CD4-positive, alpha-beta T cell (primary cell): ENCODE data around the gene CAPS. TPM values are rescaled to one million over a fixed set of nuclear protein-coding genes. Genes with fewer than 3 reads are reported as not detected.

Experiments
- ATAC-seq: fragments of 200-7000 bp; cut with Tn5 transposase; one replicate; pipeline ENCODE4 v1.10.0; 2022; ENCODE audit warnings: mild to moderate bottlenecking; ENCODE audit not compliant: poor library complexity
- CTCF ChIA-PET: fragments of 350-600 bp; sonication (Branson Sonifier 250); formaldehyde crosslinking; loops from one replicate; lab custom pipeline; 2021; ENCODE audit warnings: antibody characterized with exemption, inconsistent platforms; lab: Charles Lee
- POLR2A ChIA-PET: fragments of 350-600 bp; sonication (Branson Sonifier 250); formaldehyde crosslinking; loops from one replicate; lab custom pipeline; 2021; ENCODE audit warnings: antibody characterized with exemption, inconsistent platforms; lab: Charles Lee
- DNase-seq, 14 experiments: peaks; one replicate each; pipeline ENCODE4 v3.0.0-alpha.2; 2013 to 2020; ENCODE audit warnings: mixed read lengths in 2 of 14
- H3K27ac ChIP-seq, 2 donors: one replicate each; pipeline versions ENCODE4 v1.5.1 to v1.7.0; 2013; ENCODE audit warnings: low read length in 2 of 2, low read depth in 1 of 2, mild to moderate bottlenecking in 1 of 2
- H3K27me3 ChIP-seq, 2 experiments: 1 replicate in 1 of 2; 2 replicates in 1 of 2; pipeline versions ENCODE4 v1.6.1 to v1.7.0; 2013; ENCODE audit warnings: low read length in 2 of 2, control low read depth in 1 of 2, mild to moderate bottlenecking in 1 of 2, moderate library complexity in 1 of 2; ENCODE audit not compliant: insufficient read depth in 2 of 2, control insufficient read depth in 1 of 2
- H3K36me3 ChIP-seq: one replicate; pipeline ENCODE4 v1.6.1; 2013; ENCODE audit warnings: low read length, control low read depth; ENCODE audit not compliant: insufficient read depth
- H3K4me1 ChIP-seq: one replicate; pipeline ENCODE4 v1.6.1; 2013; ENCODE audit warnings: low read length, control low read depth; ENCODE audit not compliant: insufficient read depth
- H3K4me3 ChIP-seq: one replicate; pipeline ENCODE4 v1.5.1; 2013; ENCODE audit warnings: mild to moderate bottlenecking, low read length, moderate library complexity
- H3K9me3 ChIP-seq, 2 experiments: 1 replicate in 1 of 2; 2 replicates in 1 of 2; pipeline versions ENCODE4 v1.6.1 to v1.7.0; 2013; ENCODE audit warnings: low read length in 2 of 2, mild to moderate bottlenecking in 2 of 2, control low read depth in 1 of 2, moderate library complexity in 1 of 2; ENCODE audit not compliant: control insufficient read depth in 1 of 2, insufficient read depth in 1 of 2
- H3K27ac Mint-ChIP-seq: one replicate; pipeline ENCODE4 v1.8.0; 2020; ENCODE audit warnings: mixed read lengths
- H3K27me3 Mint-ChIP-seq: one replicate; pipeline ENCODE4 v1.8.0; 2021; ENCODE audit warnings: mixed read lengths
- H3K36me3 Mint-ChIP-seq: one replicate; pipeline ENCODE4 v1.8.0; 2021; ENCODE audit warnings: low read depth, mixed read lengths
- H3K4me1 Mint-ChIP-seq: one replicate; pipeline ENCODE4 v1.8.0; 2021; ENCODE audit warnings: low read depth, mixed read lengths
- H3K4me3 Mint-ChIP-seq: one replicate; pipeline ENCODE4 v1.8.0; 2020; ENCODE audit warnings: mild to moderate bottlenecking, mixed read lengths
- H3K9me3 Mint-ChIP-seq: one replicate; pipeline ENCODE4 v1.8.0; 2020; ENCODE audit warnings: mixed read lengths
- intact Hi-C, 2 experiments: fragments of 100-400 bp; cut with DNase I in 1 of 2; cut with micrococcal nuclease in 1 of 2; formaldehyde crosslinking; loops; one replicate each; pipeline versions ENCODE4 v1.15.1 to v1.9.0; 2023 to 2025; cut with DNase I, micrococcal nuclease
- total RNA-seq, 174 experiments: library from RNA in 2 of 174; stranded (reverse) in 2 of 174; gene quantifications; one replicate each; pipeline ENCODE4 v1.2.3 and lab custom pipeline; 2021 to 2026
- TF ChIP-seq, protein P1 (sequence below): fragments of 200-600 bp; IDR thresholded peaks from one replicate; pipeline ENCODE4 v1.8.0; 2022; ENCODE audit warnings: antibody characterized with exemption, mild to moderate bottlenecking

CAPS gene
- total RNA-seq, 2 experiments from 2014 or later = 43.2 to 44.2 TPM

DNA sequence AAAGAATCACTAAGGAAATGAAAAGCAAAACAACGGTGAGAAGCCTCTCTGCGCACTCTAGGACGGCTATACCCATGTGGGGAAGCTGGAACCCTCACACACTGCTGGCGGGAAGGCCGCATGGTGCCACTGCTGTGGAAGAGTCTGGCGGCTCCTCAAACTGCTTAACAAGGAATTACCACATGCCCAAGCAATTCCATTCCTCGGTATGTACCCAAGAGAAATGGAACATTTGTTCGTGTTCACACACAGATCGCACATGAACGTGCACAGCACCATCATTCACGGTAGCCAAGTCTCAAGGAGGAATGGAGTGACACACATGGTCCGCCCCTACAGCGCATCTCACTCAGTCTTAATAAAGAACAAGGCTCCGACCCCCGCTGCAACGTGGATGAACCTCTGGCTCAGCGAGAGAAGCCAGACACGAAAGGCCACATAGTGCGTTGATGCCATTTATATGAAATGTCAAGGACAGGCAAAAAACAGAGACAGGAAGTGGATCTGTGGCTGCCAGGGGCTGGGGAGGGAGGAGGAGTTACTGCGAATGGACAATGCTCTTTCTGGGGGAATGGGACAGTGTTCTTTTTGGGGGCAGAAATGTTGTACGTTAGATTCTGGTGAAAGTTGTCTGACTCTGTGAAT is 7.6 kb downstream of the CAPS start:
- peaks cover 92% of the 10 kb centered on the region for H3K36me3 ChIP-seq
- H3K27ac Mint-ChIP-seq = no peak overlapping the region
- no peak overlapping the region for H3K4me3 Mint-ChIP-seq

DNA sequence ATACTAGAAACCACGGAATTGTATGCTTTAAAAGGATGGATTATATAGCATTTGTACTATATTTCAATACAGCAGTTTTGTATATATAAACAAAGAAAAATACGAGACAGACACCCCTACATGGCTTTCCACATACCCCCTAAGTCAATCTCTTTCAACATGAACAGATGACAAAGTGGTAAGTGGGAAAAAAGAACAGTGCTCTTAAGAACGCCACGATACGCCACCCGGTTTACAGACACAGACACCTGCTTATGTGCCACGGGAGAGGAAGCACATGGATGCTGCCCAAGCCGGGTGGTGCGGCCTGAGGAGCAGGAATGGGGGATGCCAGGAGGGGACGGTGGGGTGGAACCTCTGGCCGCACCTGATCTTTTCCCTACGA is 8.1 kb downstream of the CAPS start:
- TF ChIP-seq, protein P1, sequence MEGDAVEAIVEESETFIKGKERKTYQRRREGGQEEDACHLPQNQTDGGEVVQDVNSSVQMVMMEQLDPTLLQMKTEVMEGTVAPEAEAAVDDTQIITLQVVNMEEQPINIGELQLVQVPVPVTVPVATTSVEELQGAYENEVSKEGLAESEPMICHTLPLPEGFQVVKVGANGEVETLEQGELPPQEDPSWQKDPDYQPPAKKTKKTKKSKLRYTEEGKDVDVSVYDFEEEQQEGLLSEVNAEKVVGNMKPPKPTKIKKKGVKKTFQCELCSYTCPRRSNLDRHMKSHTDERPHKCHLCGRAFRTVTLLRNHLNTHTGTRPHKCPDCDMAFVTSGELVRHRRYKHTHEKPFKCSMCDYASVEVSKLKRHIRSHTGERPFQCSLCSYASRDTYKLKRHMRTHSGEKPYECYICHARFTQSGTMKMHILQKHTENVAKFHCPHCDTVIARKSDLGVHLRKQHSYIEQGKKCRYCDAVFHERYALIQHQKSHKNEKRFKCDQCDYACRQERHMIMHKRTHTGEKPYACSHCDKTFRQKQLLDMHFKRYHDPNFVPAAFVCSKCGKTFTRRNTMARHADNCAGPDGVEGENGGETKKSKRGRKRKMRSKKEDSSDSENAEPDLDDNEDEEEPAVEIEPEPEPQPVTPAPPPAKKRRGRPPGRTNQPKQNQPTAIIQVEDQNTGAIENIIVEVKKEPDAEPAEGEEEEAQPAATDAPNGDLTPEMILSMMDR = no peak
- ATAC-seq (no peak), DNase-seq (no peak)
- Mint-ChIP-seq H3K4me1 (no peaks in the 10 kb centered on the region), H3K4me3 (no peak overlapping the region), H3K36me3 (peaks cover 90% of the 10 kb centered on the region), H3K27me3 (no peaks in the 10 kb centered on the region), H3K9me3 (no peaks in the 10 kb centered on the region), H3K27ac (no peak overlapping the region)
- ChIA-PET CTCF (no interaction called here), POLR2A (no interaction called here)
- Histone ChIP-seq H3K27ac (no peak overlapping the region), H3K36me3 (peaks cover 92% of the 10 kb centered on the region), H3K4me1 (no peaks in the 10 kb centered on the region), H3K27me3 (no peaks in the 10 kb centered on the region), H3K9me3 (no peaks in the 10 kb centered on the region), H3K4me3 (no peak overlapping the region)
- intact Hi-C loops = no loop called here

More for the DNA sequence above, 7.6 kb downstream of the CAPS start:
- ATAC-seq = no peak
- no peaks in the 10 kb centered on the region for H3K27me3 Mint-ChIP-seq
- CTCF ChIA-PET = no interaction called here
- Histone ChIP-seq H3K4me3 (no peak overlapping the region), H3K4me1 (no peaks in the 10 kb centered on the region), H3K9me3 (no peaks in the 10 kb centered on the region), H3K27me3 (no peaks in the 10 kb centered on the region), H3K27ac (no peak overlapping the region)
- POLR2A ChIA-PET = interaction anchor here (1.3 kb wide), 1 partner anchor 18 kb away, joined by 3 read pairs; the partner anchor contains the start of gene NDUFA11
- DNase-seq = no peak
- H3K36me3 Mint-ChIP-seq = peaks cover 90% of the 10 kb centered on the region
- H3K4me1 Mint-ChIP-seq = no peaks in the 10 kb centered on the region
- intact Hi-C loops = no loop called here
- TF ChIP-seq, protein P1 = no peak
- H3K9me3 Mint-ChIP-seq = no peaks in the 10 kb centered on the region

DNA sequence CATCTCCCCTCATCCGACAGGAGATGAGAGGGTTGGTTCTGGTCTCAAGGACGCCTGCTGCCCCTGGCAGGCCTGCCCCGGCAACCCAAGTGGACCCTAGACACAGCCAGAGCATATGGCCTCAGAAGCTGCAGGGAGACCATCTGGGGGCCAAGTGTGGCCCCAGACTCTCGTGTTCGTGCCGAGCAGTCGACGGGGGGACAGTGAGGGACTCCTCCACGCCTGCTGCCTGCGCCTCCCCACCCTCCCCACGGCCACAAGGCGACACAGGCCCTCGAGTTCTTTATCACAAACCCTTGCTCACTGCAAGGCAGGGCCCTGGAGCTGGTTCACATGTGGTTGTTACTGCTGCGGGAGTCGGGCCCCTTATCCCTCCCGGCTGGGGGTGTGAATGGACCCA is 9.3 kb downstream of the CAPS start:
- H3K4me1 Mint-ChIP-seq = no peaks in the 10 kb centered on the region
- ATAC-seq (no peak), DNase-seq (no peak)
- no peaks in the 10 kb centered on the region for H3K4me1 ChIP-seq
- no peaks in the 10 kb centered on the region for H3K9me3 Mint-ChIP-seq
- no peak overlapping the region for H3K4me3 ChIP-seq
- no peak overlapping the region for H3K4me3 Mint-ChIP-seq
- ChIA-PET POLR2A (no interaction called here), CTCF (no interaction called here)
- intact Hi-C loops = no loop called here
- peaks cover 89% of the 10 kb centered on the region for H3K36me3 Mint-ChIP-seq
- H3K9me3 ChIP-seq = no peaks in the 10 kb centered on the region
- H3K27me3 Mint-ChIP-seq = no peaks in the 10 kb centered on the region
- TF ChIP-seq, protein P1 = no peak
- no peak overlapping the region for H3K27ac Mint-ChIP-seq
- H3K27ac ChIP-seq = no peak overlapping the region
- no peaks in the 10 kb centered on the region for H3K27me3 ChIP-seq
- H3K36me3 ChIP-seq = peaks cover 94% of the 10 kb centered on the region
